Mononuclear cell (primary cell): Measurements from ENCODE around the gene TBCB. TPM values are rescaled to one million over a fixed set of nuclear protein-coding genes. Genes with fewer than 3 reads are reported as not detected.

Source experiments
- H3K27me3 ChIP-seq: 2 replicates; pipeline ENCODE4 v1.6.0; 2011; ENCODE audit warnings: low read length, control low read depth; ENCODE audit not compliant: insufficient read depth
- H3K4me1 ChIP-seq: 2 replicates; pipeline ENCODE4 v1.5.1; 2011; ENCODE audit warnings: mild to moderate bottlenecking, low read length, control low read depth; ENCODE audit not compliant: insufficient read depth
- H3K4me3 ChIP-seq: 2 replicates; pipeline ENCODE4 v1.5.1; 2011; ENCODE audit warnings: mild to moderate bottlenecking, low read length, moderate library complexity
- H3K9me3 ChIP-seq: 2 replicates; pipeline ENCODE4 v1.5.1; 2011; ENCODE audit warnings: low read depth, mild to moderate bottlenecking, control low read depth, low read length
- total RNA-seq: library from RNA; depleted of rRNA; stranded (reverse); fragments of >200 nt; gene quantifications from one replicate; pipeline ENCODE4 v1.2.3, GENCODE V29; 2012

The TBCB gene
- total RNA-seq, 1 donor = 54.4 TPM

DNA sequence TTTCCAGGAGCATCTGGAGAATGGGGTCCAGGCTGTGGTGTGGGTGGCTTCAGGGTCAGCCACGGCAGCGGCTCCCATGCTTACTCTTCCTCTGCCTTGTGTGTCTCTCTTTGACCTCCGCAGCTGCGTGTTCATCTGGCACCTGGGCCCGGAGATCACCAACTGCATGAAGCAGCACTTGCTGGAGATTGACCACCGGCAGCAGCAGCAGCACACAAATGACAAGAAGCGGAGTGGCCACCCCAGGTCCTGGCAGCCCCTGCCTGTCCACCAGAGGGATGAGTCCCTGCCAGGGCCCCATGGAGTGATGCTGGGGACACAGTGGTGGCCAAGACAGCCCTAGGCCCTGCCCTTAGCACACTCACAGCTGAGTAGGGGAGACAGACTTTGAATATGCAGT lies 22.7 kb upstream of the TBCB start:
- no peaks in the 10 kb centered on the region for H3K27me3 ChIP-seq
- no peaks in the 10 kb centered on the region for H3K9me3 ChIP-seq
- no peaks in the 10 kb centered on the region for H3K4me1 ChIP-seq
- no peak overlapping the region for H3K4me3 ChIP-seq

GRCh38 chr19:36093146-36093662 lies 22.1 kb upstream of the TBCB start:
- Histone ChIP-seq H3K27me3 (no peaks in the 10 kb centered on the region), H3K9me3 (no peaks in the 10 kb centered on the region), H3K4me3 (no peak overlapping the region), H3K4me1 (no peaks in the 10 kb centered on the region)

DNA sequence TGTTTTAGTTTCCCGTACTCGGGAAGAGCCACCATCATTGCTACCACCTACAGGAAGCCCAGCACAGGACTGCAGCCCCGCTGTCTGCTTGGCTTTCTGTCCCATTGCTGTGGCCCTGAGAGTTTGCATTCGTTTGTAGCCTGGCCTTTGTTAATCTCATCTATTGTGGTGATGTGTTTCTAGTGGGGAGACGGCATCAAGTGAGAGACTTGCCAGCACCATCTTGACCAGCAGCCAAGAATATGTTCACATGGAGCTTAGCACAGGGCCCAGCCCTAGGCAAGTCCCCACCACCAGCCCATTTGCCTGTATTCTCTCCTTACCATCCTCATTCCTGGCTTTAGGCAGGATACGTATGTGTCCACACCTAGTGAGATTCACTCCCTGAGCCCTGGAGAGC lies 21.6 kb upstream of the TBCB start:
- Histone ChIP-seq H3K27me3 (no peaks in the 10 kb centered on the region), H3K4me1 (no peaks in the 10 kb centered on the region), H3K9me3 (no peaks in the 10 kb centered on the region), H3K4me3 (no peak overlapping the region)

GRCh38 chr19:36097036-36097435 lies 18.2 kb upstream of the TBCB start:
- H3K9me3 ChIP-seq = no peaks in the 10 kb centered on the region
- H3K4me3 ChIP-seq = no peak overlapping the region
- no peaks in the 10 kb centered on the region for H3K27me3 ChIP-seq
- no peaks in the 10 kb centered on the region for H3K4me1 ChIP-seq

- H3K4me1 ChIP-seq = no peaks in the 10 kb centered on the region
- no peaks in the 10 kb centered on the region for H3K27me3 ChIP-seq
- H3K9me3 ChIP-seq = no peaks in the 10 kb centered on the region
- no peak overlapping the region for H3K4me3 ChIP-seq
Measured at GRCh38 chr19:36099166-36099785, 16.0 kb upstream of the TBCB start.

DNA sequence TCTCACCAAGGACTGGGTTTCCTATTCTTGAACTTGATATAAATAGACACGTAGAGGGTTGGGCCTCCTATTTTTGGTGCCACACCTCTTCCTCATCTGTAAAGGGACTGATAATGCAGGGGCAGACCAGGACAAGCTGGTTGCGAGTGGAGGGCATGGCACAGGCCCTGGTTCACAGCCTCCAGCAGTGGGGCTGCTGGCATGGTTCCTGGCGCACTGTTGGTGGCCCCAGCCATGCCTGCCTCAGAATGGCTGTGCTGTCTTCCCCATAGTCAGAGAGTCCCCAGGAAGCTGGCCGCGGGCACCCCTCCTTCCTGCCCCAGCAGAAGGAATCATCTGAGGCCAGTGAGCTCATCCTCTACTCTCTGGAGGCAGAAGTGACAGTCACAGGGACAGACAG lies 14.8 kb upstream of the TBCB start:
- Histone ChIP-seq H3K4me3 (no peak overlapping the region), H3K9me3 (no peaks in the 10 kb centered on the region), H3K4me1 (no peaks in the 10 kb centered on the region), H3K27me3 (no peaks in the 10 kb centered on the region)

DNA sequence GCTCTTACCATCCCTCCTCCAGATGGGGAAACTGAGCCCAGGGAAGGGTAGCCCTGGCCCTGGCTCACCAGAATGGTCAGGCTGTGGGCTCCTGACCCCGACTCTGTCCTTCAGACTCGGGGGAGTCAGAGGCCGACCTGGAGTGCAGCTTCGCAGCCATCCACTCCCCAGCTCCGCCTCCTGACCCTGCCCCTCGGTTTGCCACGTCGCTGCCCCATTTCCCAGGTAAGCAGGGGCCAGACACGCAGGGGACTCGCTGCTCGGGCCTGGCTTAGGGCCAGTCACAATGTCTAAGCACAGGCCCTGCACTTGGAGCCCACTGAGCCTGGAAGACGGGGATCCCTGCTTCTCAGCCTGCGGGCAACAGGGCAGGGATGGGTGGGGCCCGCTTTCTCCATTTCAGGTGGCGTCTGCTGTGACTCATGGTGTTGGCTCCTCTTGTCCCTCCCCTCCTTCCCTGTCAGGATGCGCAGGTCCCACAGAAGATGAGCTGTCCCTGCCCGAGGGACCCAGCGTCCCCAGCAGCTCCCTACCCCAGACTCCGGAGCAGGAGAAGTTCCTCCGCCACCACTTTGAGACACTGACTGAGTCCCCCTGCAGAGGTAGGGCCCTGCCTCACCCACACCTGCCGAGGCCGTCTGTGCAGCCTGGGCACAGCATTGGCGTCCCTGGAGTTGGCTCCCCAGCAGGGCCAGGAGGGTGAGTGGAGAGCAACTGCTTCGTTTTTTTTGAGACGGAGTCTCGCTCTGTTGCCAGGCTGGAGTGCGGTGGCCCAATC lies 13.5 kb upstream of the TBCB start:
- H3K4me3 ChIP-seq = no peak overlapping the region
- no peaks in the 10 kb centered on the region for H3K4me1 ChIP-seq
- H3K9me3 ChIP-seq = no peaks in the 10 kb centered on the region
- no peaks in the 10 kb centered on the region for H3K27me3 ChIP-seq

DNA sequence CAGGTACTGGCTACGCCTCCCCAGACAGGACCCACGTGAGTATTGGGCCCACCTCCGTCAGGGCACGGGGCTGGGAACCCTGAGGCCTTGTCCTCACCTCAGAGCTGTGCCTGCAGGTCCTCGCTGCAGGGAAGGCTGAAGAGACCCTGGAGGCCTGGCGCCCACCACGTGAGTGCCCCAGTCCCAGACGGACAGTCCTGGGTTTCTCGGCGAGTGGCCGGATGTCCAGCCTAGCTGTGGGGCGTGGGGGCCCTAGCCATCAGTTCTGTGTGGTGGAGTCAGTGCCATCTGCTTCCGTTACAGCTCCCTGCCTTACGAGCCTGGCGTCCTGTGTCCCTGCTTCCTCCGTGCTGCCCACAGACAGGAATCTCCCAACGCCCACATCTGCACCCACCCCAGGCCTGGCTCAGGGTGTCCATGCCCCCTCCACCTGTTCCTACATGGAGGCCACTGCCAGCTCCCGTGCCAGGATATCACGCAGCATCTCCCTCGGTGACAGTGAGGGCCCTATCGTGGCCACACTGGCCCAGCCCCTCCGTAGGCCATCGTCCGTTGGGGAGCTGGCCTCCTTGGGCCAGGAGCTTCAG lies 12.1 kb upstream of the TBCB start:
- H3K4me3 ChIP-seq = no peak overlapping the region
- H3K9me3 ChIP-seq = no peaks in the 10 kb centered on the region
- no peaks in the 10 kb centered on the region for H3K27me3 ChIP-seq
- no peaks in the 10 kb centered on the region for H3K4me1 ChIP-seq

- no peak overlapping the region for H3K4me3 ChIP-seq
- no peaks in the 10 kb centered on the region for H3K27me3 ChIP-seq
- no peaks in the 10 kb centered on the region for H3K4me1 ChIP-seq
- no peaks in the 10 kb centered on the region for H3K9me3 ChIP-seq
Measured at GRCh38 chr19:36103842-36104552, 11.3 kb upstream of the TBCB start.

GRCh38 chr19:36106441-36106840 lies 8.8 kb upstream of the TBCB start:
- H3K9me3 ChIP-seq = no peaks in the 10 kb centered on the region
- no peaks in the 10 kb centered on the region for H3K4me1 ChIP-seq
- H3K4me3 ChIP-seq = no peak overlapping the region
- H3K27me3 ChIP-seq = no peaks in the 10 kb centered on the region

- H3K9me3 ChIP-seq = no peaks in the 10 kb centered on the region
- H3K4me3 ChIP-seq = no peak overlapping the region
- no peaks in the 10 kb centered on the region for H3K27me3 ChIP-seq
- H3K4me1 ChIP-seq = no peaks in the 10 kb centered on the region
Measured at GRCh38 chr19:36106991-36107390, 8.3 kb upstream of the TBCB start.

GRCh38 chr19:36108684-36109083 lies 6.6 kb upstream of the TBCB start:
- no peaks in the 10 kb centered on the region for H3K27me3 ChIP-seq
- no peak overlapping the region for H3K4me3 ChIP-seq
- peaks cover 4% of the 10 kb centered on the region for H3K4me1 ChIP-seq
- no peaks in the 10 kb centered on the region for H3K9me3 ChIP-seq

DNA sequence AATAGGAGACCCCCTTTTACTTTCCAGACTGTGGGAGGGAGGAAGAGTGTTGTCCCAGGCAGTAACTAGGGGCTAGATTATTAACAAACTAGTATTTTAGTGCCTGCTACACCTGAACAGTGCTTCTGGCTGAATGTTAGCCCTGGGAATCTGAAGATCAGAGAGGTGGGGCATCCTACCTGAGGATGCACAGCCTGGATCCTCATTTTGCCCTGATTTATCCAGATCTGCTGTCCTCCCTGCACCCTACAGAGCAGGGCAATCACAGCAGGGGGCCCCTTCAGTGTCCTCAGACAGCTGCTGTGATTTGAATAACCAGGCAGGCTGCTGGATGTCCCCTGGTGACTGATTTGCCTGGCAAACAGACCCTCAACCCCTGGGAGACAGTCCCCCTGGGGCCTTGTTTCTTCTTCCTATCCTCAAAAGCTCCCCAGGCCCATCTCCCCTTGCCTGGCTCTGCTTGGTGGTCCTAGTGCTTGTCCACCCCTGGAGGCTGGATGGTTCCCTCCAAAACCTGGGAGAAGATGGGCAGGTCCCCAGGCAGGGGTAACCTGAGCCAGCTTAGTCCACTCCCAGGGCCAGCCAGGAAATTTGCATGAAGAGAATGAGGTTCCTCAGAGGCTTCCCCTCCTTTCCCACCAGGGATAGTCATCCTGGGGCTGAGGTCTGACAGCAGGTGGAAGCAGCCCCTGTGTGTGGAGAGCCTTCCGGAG lies 4.6 kb upstream of the TBCB start, which contains the start of gene OVOL3:
Gene OVOL3 (plus strand): TSS at position 657 of the 713 bp plus-strand sequence. CDS start 60 bp downstream, outside the sequence.
- Histone ChIP-seq H3K4me1 (peaks cover 14% of the 10 kb centered on the region), H3K9me3 (no peaks in the 10 kb centered on the region), H3K27me3 (no peaks in the 10 kb centered on the region), H3K4me3 (no peak within 1 kb of the TSS)

DNA sequence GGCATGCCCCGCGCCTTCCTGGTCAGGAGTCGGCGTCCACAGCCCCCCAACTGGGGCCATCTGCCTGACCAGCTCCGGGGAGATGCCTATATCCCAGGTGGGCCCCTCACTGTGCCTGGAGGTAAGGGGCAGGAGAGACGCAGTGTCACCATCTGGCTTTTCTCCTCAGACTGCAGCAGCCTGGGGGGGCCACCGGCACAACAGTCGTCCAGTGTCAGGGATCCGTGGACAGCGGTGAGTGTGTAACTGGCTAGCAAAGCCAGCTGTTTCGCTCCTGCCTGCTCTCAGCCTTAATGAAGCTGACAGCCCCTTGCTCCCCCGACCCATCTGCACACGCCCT lies 4.1 kb upstream of the TBCB start:
- H3K27me3 ChIP-seq = no peaks in the 10 kb centered on the region
- no peak overlapping the region for H3K4me3 ChIP-seq
- peaks cover 19% of the 10 kb centered on the region for H3K4me1 ChIP-seq
- no peaks in the 10 kb centered on the region for H3K9me3 ChIP-seq
